Hepatic stellate cell (primary cell): ENCODE results near the gene PROC.

Experiments used
- DNase-seq: peaks from one replicate; pipeline ENCODE4 v3.0.0; 2011; ENCODE audit warnings: low spot score

PROC gene

DNA sequence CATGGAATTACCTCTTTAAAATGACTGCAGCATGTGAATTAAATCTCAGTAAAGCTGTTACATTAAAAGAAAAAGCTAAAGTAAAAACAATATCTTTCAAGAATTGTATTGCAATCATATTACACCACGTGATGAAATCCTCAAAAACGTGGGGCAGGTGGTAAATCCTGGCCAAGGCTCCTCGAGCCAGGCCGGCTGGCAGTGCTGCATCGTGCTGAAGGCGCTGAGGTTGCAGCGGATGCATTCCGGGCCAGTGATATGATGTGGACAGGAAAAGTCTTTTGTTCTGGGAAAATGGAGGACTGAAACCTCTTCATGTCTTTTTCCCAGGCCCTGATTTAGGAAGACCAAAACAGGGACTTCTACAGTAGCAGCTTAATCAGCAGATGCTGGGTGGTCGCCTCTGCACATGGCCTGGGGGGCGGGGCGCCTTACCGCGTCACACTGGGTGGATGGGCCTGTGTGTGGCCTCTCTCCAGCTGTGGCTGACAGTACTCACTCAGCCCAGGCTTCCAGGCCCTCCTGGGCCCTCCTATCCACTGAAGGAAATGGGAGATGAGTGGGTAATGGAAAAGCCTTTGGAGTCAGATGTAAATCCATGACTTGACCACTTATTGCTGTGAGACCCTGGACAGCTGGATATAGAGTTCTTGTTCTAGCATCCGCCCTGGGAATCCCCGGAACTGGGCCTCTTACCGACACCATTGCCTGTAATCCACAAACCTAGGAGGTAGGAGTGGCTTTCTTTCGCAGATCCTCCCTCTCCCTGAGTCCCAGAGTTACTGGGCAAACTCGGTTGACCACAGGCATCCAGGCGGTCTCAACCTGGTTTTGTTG lies 45.1 kb downstream of the PROC start:
- DNase-seq: no peak

- DNase-seq: no peak
Observed at GRCh38 chr2:127464470-127465257, 46.4 kb downstream of the PROC start.

DNA sequence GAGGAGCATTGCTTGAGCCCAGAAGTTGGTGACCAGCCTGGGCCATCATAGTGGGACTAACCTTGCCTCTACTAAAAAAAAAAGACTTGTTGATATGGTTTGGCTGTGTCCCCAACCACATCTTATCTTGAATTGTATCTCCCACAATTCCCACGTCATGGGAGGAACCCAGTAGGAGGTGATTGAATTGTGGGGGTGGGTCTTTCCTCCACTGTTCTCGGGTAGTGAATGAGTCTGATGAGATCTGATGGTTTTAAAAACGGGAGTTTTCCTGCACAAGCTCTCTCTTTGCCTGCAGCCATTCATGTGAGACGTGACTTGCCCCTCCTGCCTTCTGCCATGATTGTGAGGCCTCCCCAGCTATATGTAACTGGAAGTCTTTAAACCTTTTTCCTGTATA lies 47.0 kb downstream of the PROC start:
- DNase-seq: no peak

DNA sequence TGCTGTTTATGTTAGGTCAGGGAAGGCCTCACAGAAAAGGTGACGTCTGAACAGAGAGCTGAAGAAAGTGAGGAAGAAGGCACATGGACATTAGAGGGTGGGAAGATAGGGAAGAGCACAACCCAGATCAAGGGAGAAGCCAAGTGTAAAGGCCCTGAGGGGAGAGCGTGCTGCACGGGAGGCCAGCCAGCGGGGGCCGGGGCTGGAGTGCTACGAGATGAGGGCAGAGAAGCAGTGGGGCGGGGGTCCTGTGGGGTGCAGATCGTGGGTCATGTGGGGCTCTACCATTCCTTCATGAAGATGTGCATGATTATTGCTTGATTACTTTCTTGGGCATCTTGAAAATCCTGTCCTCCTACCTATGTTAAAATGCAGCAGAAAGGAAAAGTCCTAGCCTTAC lies 50.8 kb downstream of the PROC start:
- no peak for DNase-seq

GRCh38 chr2:127469974-127470373 lies 51.7 kb downstream of the PROC start:
- no peak for DNase-seq

GRCh38 chr2:127471286-127471988 lies 53.2 kb downstream of the PROC start:
- no peak for DNase-seq

GRCh38 chr2:127472268-127472667 lies 54.0 kb downstream of the PROC start:
- DNase-seq: no peak

- DNase-seq: no peak
Observed at GRCh38 chr2:127475788-127476187, 57.6 kb downstream of the PROC start.
